ENCODE results near the gene UGT2B15.

DNA sequence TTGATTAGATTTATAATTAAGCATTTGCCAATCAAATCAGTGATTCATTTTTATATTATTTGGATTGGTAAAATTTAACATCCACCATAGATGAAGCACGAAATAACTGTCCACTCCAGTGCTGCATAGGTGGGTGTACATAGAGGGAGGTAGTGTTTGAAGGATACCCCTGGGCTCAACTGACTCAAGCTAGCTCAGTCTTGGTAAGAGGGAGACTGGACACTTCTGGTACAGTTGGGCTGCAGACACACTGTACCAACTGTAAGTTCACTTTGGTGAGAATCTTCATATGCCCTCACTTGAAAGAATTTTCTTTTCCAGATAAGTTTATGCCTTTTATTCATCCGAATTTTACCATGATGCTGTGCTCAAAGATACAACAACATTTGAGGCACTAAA lies 48.6 kb upstream of the UGT2B15 start:
- no peak for TF ChIP-seq POLR2A (IDR thresholded peaks at IDR 0.05)
- TF ChIP-seq, protein P1, sequence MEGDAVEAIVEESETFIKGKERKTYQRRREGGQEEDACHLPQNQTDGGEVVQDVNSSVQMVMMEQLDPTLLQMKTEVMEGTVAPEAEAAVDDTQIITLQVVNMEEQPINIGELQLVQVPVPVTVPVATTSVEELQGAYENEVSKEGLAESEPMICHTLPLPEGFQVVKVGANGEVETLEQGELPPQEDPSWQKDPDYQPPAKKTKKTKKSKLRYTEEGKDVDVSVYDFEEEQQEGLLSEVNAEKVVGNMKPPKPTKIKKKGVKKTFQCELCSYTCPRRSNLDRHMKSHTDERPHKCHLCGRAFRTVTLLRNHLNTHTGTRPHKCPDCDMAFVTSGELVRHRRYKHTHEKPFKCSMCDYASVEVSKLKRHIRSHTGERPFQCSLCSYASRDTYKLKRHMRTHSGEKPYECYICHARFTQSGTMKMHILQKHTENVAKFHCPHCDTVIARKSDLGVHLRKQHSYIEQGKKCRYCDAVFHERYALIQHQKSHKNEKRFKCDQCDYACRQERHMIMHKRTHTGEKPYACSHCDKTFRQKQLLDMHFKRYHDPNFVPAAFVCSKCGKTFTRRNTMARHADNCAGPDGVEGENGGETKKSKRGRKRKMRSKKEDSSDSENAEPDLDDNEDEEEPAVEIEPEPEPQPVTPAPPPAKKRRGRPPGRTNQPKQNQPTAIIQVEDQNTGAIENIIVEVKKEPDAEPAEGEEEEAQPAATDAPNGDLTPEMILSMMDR (IDR thresholded peaks at IDR 0.05) = no peak
- TF ChIP-seq EP300 (IDR thresholded peaks at IDR 0.05) = no peak
- no peak for TF ChIP-seq POLR2AphosphoS5 (IDR thresholded peaks at IDR 0.05)
